SK-N-SH treated with all-trans-retinoic acid at 6 μM for 48 hours (cell line): Measurements from ENCODE around the gene GABBR1.

Source experiments
- ATAC-seq: fragments of 200-7000 bp; cut with Tn5 transposase; 3 replicates; pipeline ENCODE4 v1.9.1; 2020; ENCODE audit warnings: mild to moderate bottlenecking, moderate library complexity
- ARNTL ChIP-seq: fragments of 450-650 bp; formaldehyde crosslinking; IDR thresholded peaks from 2 replicates; pipeline ENCODE4 v1.5.0; 2020; ENCODE audit warnings: low read depth, mild to moderate bottlenecking, moderate library complexity, borderline replicate concordance
- BACH2 ChIP-seq: fragments of 250-450 bp; sonication (Bioruptor Pico); IDR thresholded peaks from 2 replicates; pipeline ENCODE4 v1.9.0; 2021; ENCODE audit warnings: mild to moderate bottlenecking, borderline replicate concordance
- CSDC2 ChIP-seq: fragments of 250-450 bp; sonication (Bioruptor Pico); IDR thresholded peaks from 2 replicates; pipeline ENCODE4 v1.5.0; 2020; ENCODE audit warnings: mild to moderate bottlenecking, moderate library complexity
- CSRNP3 ChIP-seq: fragments of 250-450 bp; sonication (Bioruptor Pico); IDR thresholded peaks from 2 replicates; pipeline ENCODE4 v1.5.1; 2021; ENCODE audit warnings: mild to moderate bottlenecking, moderate library complexity
- ESRRG ChIP-seq: fragments of 250-450 bp; sonication (Bioruptor Pico); IDR thresholded peaks from 2 replicates; pipeline ENCODE4 v1.6.1; 2021; ENCODE audit warnings: mild to moderate bottlenecking
- GLIS3 ChIP-seq: fragments of 250-450 bp; sonication (Bioruptor Pico); IDR thresholded peaks from 2 replicates; pipeline ENCODE4 v1.5.0; 2020; ENCODE audit warnings: mild to moderate bottlenecking, moderate library complexity
- ISL1 ChIP-seq: fragments of 250-450 bp; sonication (Bioruptor Pico); IDR thresholded peaks from 2 replicates; pipeline ENCODE4 v2.1.2; 2022; ENCODE audit warnings: mild to moderate bottlenecking, moderate library complexity
- OSR1 ChIP-seq: fragments of 250-450 bp; sonication (Bioruptor Pico); IDR thresholded peaks from 2 replicates; pipeline ENCODE4 v1.8.0; 2022; ENCODE audit warnings: moderate library complexity, mild to moderate bottlenecking, inconsistent platforms
- PATZ1 ChIP-seq: fragments of 250-450 bp; sonication (Bioruptor Pico); IDR thresholded peaks from 2 replicates; pipeline ENCODE4 v1.8.0; 2020; ENCODE audit warnings: mild to moderate bottlenecking, moderate library complexity, borderline replicate concordance
- PPARA ChIP-seq: fragments of 250-450 bp; sonication (Bioruptor Pico); IDR thresholded peaks from 2 replicates; pipeline ENCODE4 v1.5.0; 2020; ENCODE audit warnings: mild to moderate bottlenecking, borderline replicate concordance
- RARB ChIP-seq: fragments of 250-450 bp; sonication (Bioruptor Pico); IDR thresholded peaks from 2 replicates; pipeline ENCODE4 v1.8.0; 2021; ENCODE audit warnings: mild to moderate bottlenecking, moderate library complexity
- SNAI2 ChIP-seq: fragments of 250-450 bp; sonication (Bioruptor Pico); IDR thresholded peaks from 2 replicates; pipeline ENCODE4 v1.5.0; 2020; ENCODE audit warnings: mild to moderate bottlenecking, moderate library complexity
- TCF4 ChIP-seq: fragments of 250-450 bp; sonication (Bioruptor Pico); IDR thresholded peaks from 2 replicates; pipeline ENCODE4 v1.8.0; 2021; ENCODE audit warnings: mild to moderate bottlenecking, moderate library complexity, borderline replicate concordance
- TOX ChIP-seq: fragments of 250-450 bp; sonication (Bioruptor Pico); IDR thresholded peaks from 2 replicates; pipeline ENCODE4 v1.8.0; 2021; ENCODE audit warnings: mild to moderate bottlenecking, moderate library complexity, borderline replicate concordance
- ZC3H10 ChIP-seq: fragments of 250-450 bp; sonication (Bioruptor Pico); IDR thresholded peaks from 2 replicates; pipeline ENCODE4 v1.5.1; 2021; ENCODE audit warnings: mild to moderate bottlenecking, moderate library complexity
- ZFP3 ChIP-seq: fragments of 250-450 bp; sonication (Bioruptor Pico); IDR thresholded peaks from 2 replicates; pipeline ENCODE4 v1.5.0; 2020; ENCODE audit warnings: mild to moderate bottlenecking, moderate library complexity
- ZFP30 ChIP-seq: fragments of 450-650 bp; formaldehyde crosslinking; IDR thresholded peaks from 2 replicates; pipeline ENCODE4 v1.5.0; 2022; ENCODE audit warnings: mild to moderate bottlenecking, moderate library complexity
- ZNF565 ChIP-seq: fragments of 450-650 bp; formaldehyde crosslinking; conservative IDR thresholded peaks from 2 replicates; pipeline ENCODE4 v1.5.0; 2020; ENCODE audit warnings: low read depth, mild to moderate bottlenecking, moderate library complexity
- ZNF70 ChIP-seq: fragments of 450-650 bp; formaldehyde crosslinking; IDR thresholded peaks from 2 replicates; pipeline ENCODE4 v1.5.0; 2020; ENCODE audit warnings: mild to moderate bottlenecking, moderate library complexity
- ZNF8 ChIP-seq: fragments of 450-650 bp; formaldehyde crosslinking; IDR thresholded peaks from 2 replicates; pipeline ENCODE4 v1.5.0; 2020; ENCODE audit warnings: mild to moderate bottlenecking, moderate library complexity
- TF ChIP-seq, protein P1 (sequence below): fragments of 250-450 bp; sonication (Bioruptor Pico); IDR thresholded peaks from 2 replicates; pipeline ENCODE4 v1.5.1; 2020; ENCODE audit warnings: low read depth, mild to moderate bottlenecking, moderate library complexity
- TF ChIP-seq, protein P2 (sequence below): fragments of 250-450 bp; sonication (Bioruptor Pico); IDR thresholded peaks from 2 replicates; pipeline ENCODE4 v1.8.0; 2021; ENCODE audit warnings: low read depth, mild to moderate bottlenecking, moderate library complexity, borderline replicate concordance
- TF ChIP-seq, protein P3 (sequence below): fragments of 250-450 bp; sonication (Bioruptor Pico); IDR thresholded peaks from 2 replicates; pipeline ENCODE4 v1.5.0; 2020; ENCODE audit warnings: mild to moderate bottlenecking, moderate library complexity

Gene GABBR1

GRCh38 chr6:29567991-29568390, 65.0 kb downstream of the GABBR1 start:
- no peak for TF ChIP-seq TOX
- TF ChIP-seq ZFP3 (CRISPR knock-in tag) = no peak
- no peak for TF ChIP-seq GLIS3 (CRISPR knock-in tag)
- TF ChIP-seq RARB (CRISPR knock-in tag) = no peak
- TF ChIP-seq ARNTL (CRISPR knock-in tag) = no peak
- no peak for TF ChIP-seq ZNF70
- TF ChIP-seq, protein P1, sequence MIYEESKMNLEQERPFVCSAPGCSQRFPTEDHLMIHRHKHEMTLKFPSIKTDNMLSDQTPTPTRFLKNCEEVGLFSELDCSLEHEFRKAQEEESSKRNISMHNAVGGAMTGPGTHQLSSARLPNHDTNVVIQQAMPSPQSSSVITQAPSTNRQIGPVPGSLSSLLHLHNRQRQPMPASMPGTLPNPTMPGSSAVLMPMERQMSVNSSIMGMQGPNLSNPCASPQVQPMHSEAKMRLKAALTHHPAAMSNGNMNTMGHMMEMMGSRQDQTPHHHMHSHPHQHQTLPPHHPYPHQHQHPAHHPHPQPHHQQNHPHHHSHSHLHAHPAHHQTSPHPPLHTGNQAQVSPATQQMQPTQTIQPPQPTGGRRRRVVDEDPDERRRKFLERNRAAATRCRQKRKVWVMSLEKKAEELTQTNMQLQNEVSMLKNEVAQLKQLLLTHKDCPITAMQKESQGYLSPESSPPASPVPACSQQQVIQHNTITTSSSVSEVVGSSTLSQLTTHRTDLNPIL = no peak
- TF ChIP-seq ZFP30 (CRISPR knock-in tag) = no peak
- no peak for ATAC-seq

DNA sequence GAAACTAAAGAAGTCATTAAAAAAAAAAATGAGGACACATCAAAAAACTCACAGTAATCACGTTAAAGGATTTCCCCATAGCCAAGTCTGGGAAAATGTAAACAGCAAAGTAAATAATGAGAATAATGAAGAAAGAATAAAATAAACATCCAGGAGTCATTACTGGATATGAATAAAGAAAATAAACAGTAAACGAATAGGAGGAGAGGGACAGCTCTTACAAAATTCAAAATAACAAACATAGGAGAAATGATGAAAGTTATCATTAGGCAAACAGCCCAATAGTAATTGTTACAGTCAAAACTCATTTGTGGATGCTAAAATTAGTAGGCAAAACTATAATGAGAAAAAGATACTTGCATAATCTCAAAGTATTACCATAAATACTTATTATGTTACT, 65.4 kb downstream of the GABBR1 start:
- TF ChIP-seq GLIS3 (CRISPR knock-in tag) = no peak
- TF ChIP-seq ZNF8 = no peak
- no peak for TF ChIP-seq ARNTL (CRISPR knock-in tag)
- TF ChIP-seq BACH2 (CRISPR knock-in tag) = no peak
- no peak for TF ChIP-seq ISL1 (CRISPR knock-in tag)
- no peak for TF ChIP-seq ZFP30 (CRISPR knock-in tag)
- TF ChIP-seq, protein P1 = no peak
- TF ChIP-seq, protein P2, sequence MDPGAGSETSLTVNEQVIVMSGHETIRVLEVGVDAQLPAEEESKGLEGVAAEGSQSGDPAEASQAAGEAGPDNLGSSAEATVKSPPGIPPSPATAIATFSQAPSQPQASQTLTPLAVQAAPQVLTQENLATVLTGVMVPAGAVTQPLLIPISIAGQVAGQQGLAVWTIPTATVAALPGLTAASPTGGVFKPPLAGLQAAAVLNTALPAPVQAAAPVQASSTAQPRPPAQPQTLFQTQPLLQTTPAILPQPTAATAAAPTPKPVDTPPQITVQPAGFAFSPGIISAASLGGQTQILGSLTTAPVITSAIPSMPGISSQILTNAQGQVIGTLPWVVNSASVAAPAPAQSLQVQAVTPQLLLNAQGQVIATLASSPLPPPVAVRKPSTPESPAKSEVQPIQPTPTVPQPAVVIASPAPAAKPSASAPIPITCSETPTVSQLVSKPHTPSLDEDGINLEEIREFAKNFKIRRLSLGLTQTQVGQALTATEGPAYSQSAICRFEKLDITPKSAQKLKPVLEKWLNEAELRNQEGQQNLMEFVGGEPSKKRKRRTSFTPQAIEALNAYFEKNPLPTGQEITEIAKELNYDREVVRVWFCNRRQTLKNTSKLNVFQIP (CRISPR knock-in tag) = no peak

GRCh38 chr6:29566856-29567255, 66.1 kb downstream of the GABBR1 start:
- no peak for ATAC-seq
- TF ChIP-seq, protein P1 = no peak
- no peak for TF ChIP-seq ARNTL (CRISPR knock-in tag)
- no peak for TF ChIP-seq ZFP30 (CRISPR knock-in tag)
- TF ChIP-seq CSRNP3 (CRISPR knock-in tag) = no peak
- TF ChIP-seq BACH2 (CRISPR knock-in tag) = no peak
- no peak for TF ChIP-seq OSR1
- no peak for TF ChIP-seq ZNF8
- no peak for TF ChIP-seq ZFP3 (CRISPR knock-in tag)
- no peak for TF ChIP-seq PPARA (CRISPR knock-in tag)
- no peak for TF ChIP-seq TOX
- TF ChIP-seq GLIS3 (CRISPR knock-in tag) = no peak
- TF ChIP-seq CSDC2 = no peak
- no peak for TF ChIP-seq TCF4

More for the DNA sequence above, 65.4 kb downstream of the GABBR1 start:
- ATAC-seq = no peak

DNA sequence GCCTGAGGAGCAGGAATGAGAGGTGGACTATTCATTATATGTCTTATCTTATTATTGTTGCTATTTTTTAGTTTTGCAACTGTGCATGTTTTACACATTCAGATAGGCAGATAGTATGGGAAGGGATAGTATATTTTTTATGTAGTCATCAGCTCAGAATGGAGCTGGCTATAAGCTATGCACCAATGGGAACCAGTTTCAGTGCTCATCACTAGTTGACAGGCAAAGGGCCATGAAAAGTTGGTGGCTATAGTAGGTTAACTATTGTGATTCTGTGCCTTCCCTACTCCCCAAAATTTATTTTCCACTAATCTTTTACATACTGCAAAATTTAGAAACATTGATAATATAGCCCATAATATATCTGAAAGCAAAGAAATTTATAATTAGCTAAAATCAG, 68.1 kb downstream of the GABBR1 start:
- no peak for TF ChIP-seq ESRRG (CRISPR knock-in tag)
- TF ChIP-seq PATZ1 (CRISPR knock-in tag) = no peak
- no peak for TF ChIP-seq SNAI2 (CRISPR knock-in tag)
- no peak for TF ChIP-seq GLIS3 (CRISPR knock-in tag)
- TF ChIP-seq ARNTL (CRISPR knock-in tag) = no peak
- no peak for TF ChIP-seq ZC3H10 (CRISPR knock-in tag)
- no peak for TF ChIP-seq CSDC2
- TF ChIP-seq, protein P1 = no peak
- TF ChIP-seq ZNF565 (CRISPR knock-in tag) = no peak
- no peak for TF ChIP-seq OSR1
- TF ChIP-seq, protein P3, sequence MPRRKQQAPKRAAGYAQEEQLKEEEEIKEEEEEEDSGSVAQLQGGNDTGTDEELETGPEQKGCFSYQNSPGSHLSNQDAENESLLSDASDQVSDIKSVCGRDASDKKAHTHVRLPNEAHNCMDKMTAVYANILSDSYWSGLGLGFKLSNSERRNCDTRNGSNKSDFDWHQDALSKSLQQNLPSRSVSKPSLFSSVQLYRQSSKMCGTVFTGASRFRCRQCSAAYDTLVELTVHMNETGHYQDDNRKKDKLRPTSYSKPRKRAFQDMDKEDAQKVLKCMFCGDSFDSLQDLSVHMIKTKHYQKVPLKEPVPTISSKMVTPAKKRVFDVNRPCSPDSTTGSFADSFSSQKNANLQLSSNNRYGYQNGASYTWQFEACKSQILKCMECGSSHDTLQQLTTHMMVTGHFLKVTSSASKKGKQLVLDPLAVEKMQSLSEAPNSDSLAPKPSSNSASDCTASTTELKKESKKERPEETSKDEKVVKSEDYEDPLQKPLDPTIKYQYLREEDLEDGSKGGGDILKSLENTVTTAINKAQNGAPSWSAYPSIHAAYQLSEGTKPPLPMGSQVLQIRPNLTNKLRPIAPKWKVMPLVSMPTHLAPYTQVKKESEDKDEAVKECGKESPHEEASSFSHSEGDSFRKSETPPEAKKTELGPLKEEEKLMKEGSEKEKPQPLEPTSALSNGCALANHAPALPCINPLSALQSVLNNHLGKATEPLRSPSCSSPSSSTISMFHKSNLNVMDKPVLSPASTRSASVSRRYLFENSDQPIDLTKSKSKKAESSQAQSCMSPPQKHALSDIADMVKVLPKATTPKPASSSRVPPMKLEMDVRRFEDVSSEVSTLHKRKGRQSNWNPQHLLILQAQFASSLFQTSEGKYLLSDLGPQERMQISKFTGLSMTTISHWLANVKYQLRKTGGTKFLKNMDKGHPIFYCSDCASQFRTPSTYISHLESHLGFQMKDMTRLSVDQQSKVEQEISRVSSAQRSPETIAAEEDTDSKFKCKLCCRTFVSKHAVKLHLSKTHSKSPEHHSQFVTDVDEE (CRISPR knock-in tag) = no peak
- no peak for TF ChIP-seq TOX
- ATAC-seq = peak; percentile 38; the same call in 1 of the 3 replicates
